Retinal pigment epithelial cell (primary cell): Measurements from ENCODE around the gene SLC2A10.

Source experiments
- DNase-seq: peaks from one replicate; pipeline ENCODE4 v3.0.0-alpha.2; 2010; ENCODE audit warnings: low read depth
- H3K4me3 ChIP-seq: 2 replicates; pipeline ENCODE4 v1.5.1; 2011; ENCODE audit warnings: mild to moderate bottlenecking, low read length, control low read depth, moderate library complexity
- CTCF ChIP-seq: conservative IDR thresholded peaks from 2 replicates; pipeline ENCODE4 v1.5.1; 2011; ENCODE audit warnings: low read depth, low read length, control low read depth, inconsistent platforms

Gene SLC2A10

DNA sequence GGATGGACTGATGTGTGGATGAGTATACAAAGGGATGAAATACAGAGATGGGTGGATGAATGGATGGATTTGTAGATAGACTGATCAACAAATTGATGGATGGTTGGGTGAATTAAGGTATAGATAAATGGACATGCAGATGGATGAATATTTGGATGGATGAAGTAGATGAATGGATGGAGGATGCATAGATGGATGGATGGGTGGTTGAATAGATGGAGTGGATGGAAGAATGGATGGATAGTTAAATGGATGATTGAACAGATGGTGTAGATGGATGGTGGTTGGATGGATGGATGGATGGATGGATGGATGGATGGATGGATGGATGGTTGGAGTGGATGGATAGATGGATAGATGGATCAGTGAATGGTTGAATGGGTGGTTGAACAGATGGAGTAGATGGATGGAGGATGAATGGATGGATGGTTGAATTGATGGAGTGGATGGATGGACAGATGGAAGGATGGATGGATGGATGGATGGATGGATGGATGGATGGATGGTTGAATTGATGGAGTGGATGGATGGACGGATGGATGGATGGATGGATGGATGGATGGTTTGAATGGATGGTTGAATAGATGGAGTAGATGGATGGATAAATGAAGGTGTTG lies 15.0 kb downstream of the SLC2A10 start:
- no peak overlapping the region for H3K4me3 ChIP-seq
- DNase-seq, result no peak
- TF ChIP-seq CTCF, result no peak

DNA sequence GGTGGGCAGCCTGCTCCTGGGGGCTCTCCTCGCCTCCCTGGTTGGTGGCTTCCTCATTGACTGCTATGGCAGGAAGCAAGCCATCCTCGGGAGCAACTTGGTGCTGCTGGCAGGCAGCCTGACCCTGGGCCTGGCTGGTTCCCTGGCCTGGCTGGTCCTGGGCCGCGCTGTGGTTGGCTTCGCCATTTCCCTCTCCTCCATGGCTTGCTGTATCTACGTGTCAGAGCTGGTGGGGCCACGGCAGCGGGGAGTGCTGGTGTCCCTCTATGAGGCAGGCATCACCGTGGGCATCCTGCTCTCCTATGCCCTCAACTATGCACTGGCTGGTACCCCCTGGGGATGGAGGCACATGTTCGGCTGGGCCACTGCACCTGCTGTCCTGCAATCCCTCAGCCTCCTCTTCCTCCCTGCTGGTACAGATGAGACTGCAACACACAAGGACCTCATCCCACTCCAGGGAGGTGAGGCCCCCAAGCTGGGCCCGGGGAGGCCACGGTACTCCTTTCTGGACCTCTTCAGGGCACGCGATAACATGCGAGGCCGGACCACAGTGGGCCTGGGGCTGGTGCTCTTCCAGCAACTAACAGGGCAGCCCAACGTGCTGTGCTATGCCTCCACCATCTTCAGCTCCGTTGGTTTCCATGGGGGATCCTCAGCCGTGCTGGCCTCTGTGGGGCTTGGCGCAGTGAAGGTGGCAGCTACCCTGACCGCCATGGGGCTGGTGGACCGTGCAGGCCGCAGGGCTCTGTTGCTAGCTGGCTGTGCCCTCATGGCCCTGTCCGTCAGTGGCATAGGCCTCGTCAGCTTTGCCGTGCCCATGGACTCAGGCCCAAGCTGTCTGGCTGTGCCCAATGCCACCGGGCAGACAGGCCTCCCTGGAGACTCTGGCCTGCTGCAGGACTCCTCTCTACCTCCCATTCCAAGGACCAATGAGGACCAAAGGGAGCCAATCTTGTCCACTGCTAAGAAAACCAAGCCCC lies 16.0 kb downstream of the SLC2A10 start:
- DNase-seq, result no peak
- no peak for TF ChIP-seq CTCF
- H3K4me3 ChIP-seq, result no peak overlapping the region

GRCh38 chr20:46731770-46732169 lies 22.3 kb downstream of the SLC2A10 start:
- no peak for DNase-seq
- H3K4me3 ChIP-seq, result no peak overlapping the region
- TF ChIP-seq CTCF, result no peak

DNA sequence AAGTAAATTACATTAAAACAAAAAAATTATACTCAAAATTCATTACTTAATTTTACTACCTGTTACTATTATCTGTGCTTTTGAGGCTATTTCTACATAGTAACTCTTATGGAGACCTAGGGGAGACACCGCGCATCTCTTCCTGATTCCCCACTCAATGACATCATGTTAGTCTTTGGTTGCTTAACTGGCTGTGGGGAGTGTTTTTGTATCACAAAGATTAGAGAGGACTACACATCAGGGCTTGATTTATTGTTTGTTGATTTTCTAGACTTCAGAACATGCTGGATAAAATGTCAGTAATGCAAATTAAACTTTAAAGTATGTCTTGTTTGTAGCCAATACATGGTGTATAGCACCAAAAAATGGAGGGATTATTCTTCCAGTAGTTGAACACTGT lies 26.0 kb downstream of the SLC2A10 start:
- TF ChIP-seq CTCF, result no peak
- no peak for DNase-seq
- no peak overlapping the region for H3K4me3 ChIP-seq

DNA sequence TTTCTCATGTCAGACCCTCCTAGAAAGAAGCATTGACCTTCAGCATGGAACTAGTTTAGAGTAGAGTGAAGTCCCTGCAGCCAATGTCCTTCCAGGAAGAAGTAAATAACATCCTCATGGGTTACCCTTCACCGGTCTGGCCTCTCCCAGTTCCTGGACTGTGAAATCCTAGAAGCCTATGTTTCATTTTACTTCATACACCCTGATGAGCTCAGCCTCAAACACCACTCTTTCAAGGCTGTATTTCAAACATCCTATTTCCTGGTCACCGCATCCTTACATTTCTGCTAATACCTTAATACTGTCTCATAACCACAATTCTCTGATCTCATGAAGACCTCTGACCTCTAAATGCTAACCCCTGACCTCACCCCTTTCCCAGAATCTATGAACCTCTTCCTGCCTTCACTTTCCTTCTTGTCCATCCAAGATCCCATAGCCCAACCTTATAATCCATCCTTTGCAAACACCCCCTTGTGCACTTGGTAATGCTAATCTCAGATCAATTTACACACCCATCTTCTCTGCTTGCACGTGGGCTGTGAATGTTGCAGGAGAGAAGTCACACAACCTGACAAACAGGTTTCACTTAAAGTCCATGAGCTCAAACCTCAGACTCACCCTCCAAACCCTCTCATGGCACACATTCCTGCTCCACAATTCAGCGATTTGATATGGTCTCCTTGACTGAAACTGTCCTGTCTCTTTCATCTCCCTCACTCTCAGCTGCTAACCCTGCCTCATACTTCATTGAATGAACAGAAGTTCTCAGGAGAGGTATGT lies 30.2 kb downstream of the SLC2A10 start:
- TF ChIP-seq CTCF, result no peak
- no peak overlapping the region for H3K4me3 ChIP-seq
- no peak for DNase-seq

DNA sequence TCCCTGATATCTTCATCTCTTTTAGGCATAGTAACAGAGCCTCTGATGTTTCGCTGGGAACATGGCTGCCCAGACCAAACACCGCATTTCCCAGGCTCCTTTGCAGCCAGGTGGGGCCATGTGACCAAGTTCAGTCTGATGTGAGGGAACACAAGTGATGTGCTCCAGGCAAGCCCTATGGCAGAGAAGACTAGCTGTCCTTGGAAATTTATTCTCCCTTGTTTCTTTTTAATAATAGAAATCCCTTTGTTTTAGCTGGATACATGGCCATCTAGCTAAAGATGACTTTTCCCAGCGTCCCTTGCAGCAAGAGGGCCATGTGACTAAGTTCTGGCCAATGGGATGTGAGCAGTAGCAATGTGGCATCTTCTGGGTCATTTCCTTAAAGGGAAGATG lies 30.8 kb downstream of the SLC2A10 start:
- no peak for DNase-seq
- TF ChIP-seq CTCF, result no peak
- no peak overlapping the region for H3K4me3 ChIP-seq
